Measurements from ENCODE around the gene KIF16B. TPM values are rescaled to one million over a fixed set of nuclear protein-coding genes. Genes with fewer than 3 reads are reported as not detected.

The KIF16B gene
- total RNA-seq, 3 donors from 2014 or later, result 23.8 to 47.9 (median 36.9) TPM

DNA sequence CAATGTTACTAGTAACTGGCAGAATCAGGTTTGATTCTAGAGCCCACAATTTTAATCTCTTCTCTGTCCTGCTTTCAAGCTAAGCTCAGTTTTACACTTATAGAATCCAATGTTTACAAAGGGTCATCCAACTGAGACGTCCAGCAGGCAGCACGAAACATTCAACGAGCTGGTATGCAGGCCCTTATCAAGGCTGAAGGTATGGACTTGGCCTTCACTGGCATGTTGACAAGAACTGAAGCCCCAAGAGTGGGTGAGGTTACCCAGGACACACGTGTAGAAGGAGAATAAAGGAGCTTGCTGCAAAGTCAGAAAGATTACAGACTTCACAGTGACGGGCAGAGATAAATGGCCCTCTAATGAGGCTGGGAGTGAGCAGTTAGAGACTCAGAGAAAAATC lies 187.4 kb downstream of the KIF16B start:
- intact Hi-C loops (cut with DNase I; ENCODE audit: low total_unique reads), result loop anchor here (1.0 kb wide), 1 partner anchor 17 kb away; no protein-coding TSS in a partner anchor
- H3K4me3 ChIP-seq, result no peak overlapping the region
- TF ChIP-seq, protein P1, sequence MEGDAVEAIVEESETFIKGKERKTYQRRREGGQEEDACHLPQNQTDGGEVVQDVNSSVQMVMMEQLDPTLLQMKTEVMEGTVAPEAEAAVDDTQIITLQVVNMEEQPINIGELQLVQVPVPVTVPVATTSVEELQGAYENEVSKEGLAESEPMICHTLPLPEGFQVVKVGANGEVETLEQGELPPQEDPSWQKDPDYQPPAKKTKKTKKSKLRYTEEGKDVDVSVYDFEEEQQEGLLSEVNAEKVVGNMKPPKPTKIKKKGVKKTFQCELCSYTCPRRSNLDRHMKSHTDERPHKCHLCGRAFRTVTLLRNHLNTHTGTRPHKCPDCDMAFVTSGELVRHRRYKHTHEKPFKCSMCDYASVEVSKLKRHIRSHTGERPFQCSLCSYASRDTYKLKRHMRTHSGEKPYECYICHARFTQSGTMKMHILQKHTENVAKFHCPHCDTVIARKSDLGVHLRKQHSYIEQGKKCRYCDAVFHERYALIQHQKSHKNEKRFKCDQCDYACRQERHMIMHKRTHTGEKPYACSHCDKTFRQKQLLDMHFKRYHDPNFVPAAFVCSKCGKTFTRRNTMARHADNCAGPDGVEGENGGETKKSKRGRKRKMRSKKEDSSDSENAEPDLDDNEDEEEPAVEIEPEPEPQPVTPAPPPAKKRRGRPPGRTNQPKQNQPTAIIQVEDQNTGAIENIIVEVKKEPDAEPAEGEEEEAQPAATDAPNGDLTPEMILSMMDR (IDR thresholded peaks at IDR 0.05), result no peak
- TF ChIP-seq POLR2A (IDR thresholded peaks at IDR 0.05) (no peak), POLR2AphosphoS5 (IDR thresholded peaks at IDR 0.05) (no peak)
- no peaks in the 10 kb centered on the region for H3K27me3 ChIP-seq
- no peaks in the 10 kb centered on the region for H3K9me3 ChIP-seq
- H3K36me3 ChIP-seq, result no peaks in the 10 kb centered on the region
- no peak overlapping the region for H3K27ac ChIP-seq
- no peaks in the 10 kb centered on the region for H3K4me1 ChIP-seq
- no peak for DNase-seq (ENCODE audit: low spot score in 2 of 2)

GRCh38 chr20:16385462-16385861 lies 187.8 kb downstream of the KIF16B start:
- DNase-seq (ENCODE audit: low spot score in 2 of 2), result no peak
- no peaks in the 10 kb centered on the region for H3K9me3 ChIP-seq

DNA sequence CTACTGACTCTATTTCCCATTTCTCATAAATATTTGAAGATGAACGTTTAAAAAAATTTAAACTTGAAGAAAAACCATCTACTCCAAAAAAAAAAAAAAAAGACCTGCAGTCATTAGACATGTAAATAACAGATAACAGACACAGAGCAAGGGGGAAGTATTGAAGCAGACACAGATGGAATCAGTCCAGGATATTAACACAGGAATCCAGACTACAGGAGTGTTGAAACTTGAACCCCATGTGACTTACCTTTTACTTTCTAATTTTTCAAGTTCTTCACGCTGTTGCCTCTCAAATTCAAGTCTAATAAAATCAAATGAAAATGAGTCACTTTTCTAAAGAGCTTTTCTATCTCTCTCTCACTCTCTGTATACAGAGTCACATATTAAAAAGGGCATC lies 191.8 kb downstream of the KIF16B start:
- Histone ChIP-seq H3K4me1 (no peaks in the 10 kb centered on the region), H3K9me3 (no peaks in the 10 kb centered on the region), H3K36me3 (no peaks in the 10 kb centered on the region), H3K4me3 (no peak overlapping the region), H3K27me3 (no peaks in the 10 kb centered on the region), H3K27ac (no peak overlapping the region)
- TF ChIP-seq POLR2A (IDR thresholded peaks at IDR 0.05), result no peak
- no peak for TF ChIP-seq POLR2AphosphoS5 (IDR thresholded peaks at IDR 0.05)
- TF ChIP-seq, protein P1 (IDR thresholded peaks at IDR 0.05), result no peak
- intact Hi-C loops (cut with DNase I; ENCODE audit: low total_unique reads), result no loop called here
- no peak for DNase-seq (ENCODE audit: low spot score in 2 of 2)

More at GRCh38 chr20:16385462-16385861, 187.8 kb downstream of the KIF16B start:
- Histone ChIP-seq H3K27me3 (no peaks in the 10 kb centered on the region), H3K4me3 (no peak overlapping the region), H3K36me3 (no peaks in the 10 kb centered on the region), H3K27ac (no peak overlapping the region), H3K4me1 (no peaks in the 10 kb centered on the region)
- TF ChIP-seq, protein P1 (IDR thresholded peaks at IDR 0.05), result no peak
- TF ChIP-seq POLR2A (IDR thresholded peaks at IDR 0.05), result no peak
- TF ChIP-seq POLR2AphosphoS5 (IDR thresholded peaks at IDR 0.05), result no peak
- intact Hi-C loops (cut with DNase I; ENCODE audit: low total_unique reads), result loop anchor here (1.0 kb wide), 1 partner anchor 18 kb away; no protein-coding TSS in a partner anchor

DNA sequence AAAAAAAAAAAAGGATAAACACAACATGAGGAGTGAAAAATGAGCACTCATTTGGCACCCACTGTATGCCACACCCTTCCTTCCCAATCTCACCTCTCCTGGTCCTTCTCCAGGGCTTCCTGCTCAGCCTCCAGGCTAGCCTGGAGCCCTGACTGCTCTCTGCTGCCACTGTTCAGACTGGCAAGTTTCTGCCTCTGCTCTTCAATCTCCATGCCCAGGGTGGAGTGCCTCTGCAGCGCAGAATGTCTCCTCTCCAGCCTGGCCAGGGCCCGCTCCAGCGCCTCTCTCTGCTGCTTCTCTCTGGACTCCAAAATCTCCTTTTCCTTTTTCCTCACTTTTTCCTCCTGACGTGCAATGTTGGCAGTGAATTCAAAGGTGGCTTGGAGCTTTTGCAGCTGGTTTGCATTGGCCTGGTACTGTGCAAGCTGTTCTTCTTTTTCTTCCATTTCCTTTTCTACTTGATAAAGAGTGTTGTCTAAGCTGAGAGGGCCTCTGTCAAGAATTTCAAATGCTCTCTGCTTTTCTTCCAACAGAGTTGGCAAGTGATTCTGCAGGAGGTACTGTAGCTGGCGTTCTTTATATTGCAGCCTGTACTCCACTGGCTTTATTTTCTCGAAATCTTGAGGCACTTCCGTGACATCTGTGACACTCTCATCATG lies 194.4 kb downstream of the KIF16B start:
- Histone ChIP-seq H3K9me3 (no peaks in the 10 kb centered on the region), H3K4me1 (no peaks in the 10 kb centered on the region), H3K4me3 (no peak overlapping the region), H3K27ac (no peak overlapping the region), H3K36me3 (no peaks in the 10 kb centered on the region), H3K27me3 (no peaks in the 10 kb centered on the region)
- intact Hi-C loops (cut with DNase I; ENCODE audit: low total_unique reads), result no loop called here
- no peak for DNase-seq (ENCODE audit: low spot score in 2 of 2)
- TF ChIP-seq POLR2A (IDR thresholded peaks at IDR 0.05), result no peak
- TF ChIP-seq, protein P1 (IDR thresholded peaks at IDR 0.05), result no peak
- TF ChIP-seq POLR2AphosphoS5 (IDR thresholded peaks at IDR 0.05), result no peak

GRCh38 chr20:16378122-16378521 lies 195.1 kb downstream of the KIF16B start:
- TF ChIP-seq, protein P1 (IDR thresholded peaks at IDR 0.05), result no peak
- no peak for TF ChIP-seq POLR2AphosphoS5 (IDR thresholded peaks at IDR 0.05)
- no peaks in the 10 kb centered on the region for H3K36me3 ChIP-seq
- H3K4me1 ChIP-seq, result no peaks in the 10 kb centered on the region
- no peak for DNase-seq (ENCODE audit: low spot score in 2 of 2)
- H3K27ac ChIP-seq, result no peak overlapping the region
- no peaks in the 10 kb centered on the region for H3K9me3 ChIP-seq
- H3K4me3 ChIP-seq, result no peak overlapping the region
- no peaks in the 10 kb centered on the region for H3K27me3 ChIP-seq
- intact Hi-C loops (cut with DNase I; ENCODE audit: low total_unique reads), result no loop called here

All from breast epithelium (tissue), 4 donors.